Testis (tissue), 2 donors: ENCODE results near the gene TLR8.

Experiments used
- CTCF ChIP-seq, 3 experiments: fragments of 450-650 bp in 2 of 3; fragments of 200-600 bp in 1 of 3; sonication (generic) in 1 of 3; IDR thresholded peaks; one replicate each; pipeline ENCODE4 v1.5.1; 2016 to 2019; ENCODE audit warnings: antibody characterized with exemption in 3 of 3, mild to moderate bottlenecking in 2 of 3, moderate library complexity in 1 of 3
- POLR2A ChIP-seq: fragments of 450-650 bp; IDR thresholded peaks from one replicate; pipeline ENCODE4 v1.6.1; 2017; ENCODE audit warnings: antibody characterized with exemption, mild to moderate bottlenecking, moderate library complexity

GRCh38 chrX:12970691-12971202 is 64.3 kb downstream of the TLR8 start:
- peak; percentile 20 to 29 (median 21) for TF ChIP-seq CTCF (IDR thresholded peaks at IDR 0.05)
- TF ChIP-seq POLR2A, result no peak
